GM12873 (cell line): ENCODE measurements around the gene CARMIL1.

Experiments used
- CTCF ChIP-seq: IDR thresholded peaks from 2 replicates; pipeline ENCODE4 v1.5.1; 2012; ENCODE audit warnings: low read depth, mild to moderate bottlenecking, moderate library complexity, low read length, control low read depth; ENCODE audit not compliant: insufficient read depth; ENCODE audit errors: missing control alignments

The CARMIL1 gene

GRCh38 chr6:25617997-25618396 lies 338.8 kb downstream of the CARMIL1 start:
- TF ChIP-seq CTCF, result no peak

- TF ChIP-seq CTCF, result no peak
Observed at GRCh38 chr6:25619217-25619616, 340.0 kb downstream of the CARMIL1 start.

- no peak for TF ChIP-seq CTCF
Observed at GRCh38 chr6:25620391-25620790, 341.2 kb downstream of the CARMIL1 start.

- TF ChIP-seq CTCF, result no peak
Observed at GRCh38 chr6:25623065-25623464, 343.9 kb downstream of the CARMIL1 start.

GRCh38 chr6:25623879-25624278 lies 344.7 kb downstream of the CARMIL1 start:
- no peak for TF ChIP-seq CTCF

- TF ChIP-seq CTCF, result no peak
Observed at GRCh38 chr6:25627001-25627400, 347.8 kb downstream of the CARMIL1 start.

GRCh38 chr6:25628471-25629197 lies 349.5 kb downstream of the CARMIL1 start:
- no peak for TF ChIP-seq CTCF
